ENCODE results near the gene CTNNAL1.

CTNNAL1 gene

DNA sequence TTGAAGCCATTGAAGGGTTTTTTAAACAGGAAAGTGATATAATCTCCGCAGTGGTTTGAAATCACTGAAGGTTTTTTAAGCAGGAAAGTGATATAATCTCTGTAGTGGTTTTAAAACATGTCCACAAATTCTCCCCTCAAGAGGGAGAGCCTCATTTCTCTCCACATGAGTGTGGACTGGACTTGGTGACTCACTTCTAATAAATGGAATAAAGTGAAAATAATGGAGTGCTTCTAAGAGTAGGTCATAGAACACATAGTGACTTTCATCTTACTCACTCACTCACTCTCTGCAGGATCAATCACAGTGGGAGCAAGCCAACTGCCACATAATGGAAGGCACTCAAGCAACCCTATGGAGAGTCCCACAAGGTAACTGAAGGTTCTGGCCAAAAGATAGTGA is 12.0 kb downstream of the CTNNAL1 start:
- H3K79me2 ChIP-seq (ENCODE audit: low read length): no peaks in the 10 kb centered on the region
- H3K36me3 ChIP-seq (replicated peaks; ENCODE audit: low read depth, low read length): peaks cover 13% of the 10 kb centered on the region
- no peak overlapping the region for H3K4me2 ChIP-seq (ENCODE audit: low read length)
- no peaks in the 10 kb centered on the region for H3K4me1 ChIP-seq (ENCODE audit: low read length)
- H4K20me1 ChIP-seq (ENCODE audit: insufficient read depth, low read length): no peaks in the 10 kb centered on the region
- no peak overlapping the region for H2AFZ ChIP-seq (ENCODE audit: low read depth, low read length)
- H3K4me3 ChIP-seq (ENCODE audit: low read length): no peak overlapping the region
- TF ChIP-seq CTCF (IDR thresholded peaks at IDR 0.05; ENCODE audit: low read depth, low read length): no peak
- TF ChIP-seq EZH2phosphoT487 (IDR thresholded peaks at IDR 0.05; ENCODE audit: low read depth): no peak
- H3K9ac ChIP-seq (ENCODE audit: low read length): no peak overlapping the region
- H3K9me3 ChIP-seq (ENCODE audit: insufficient read depth, low read length): peaks cover 15% of the 10 kb centered on the region; the same call in 1 of the 2 replicates
- H3K27ac ChIP-seq (ENCODE audit: low read length): no peak overlapping the region
- H3K27me3 ChIP-seq (ENCODE audit: low read depth, low read length): no peaks in the 10 kb centered on the region

DNA sequence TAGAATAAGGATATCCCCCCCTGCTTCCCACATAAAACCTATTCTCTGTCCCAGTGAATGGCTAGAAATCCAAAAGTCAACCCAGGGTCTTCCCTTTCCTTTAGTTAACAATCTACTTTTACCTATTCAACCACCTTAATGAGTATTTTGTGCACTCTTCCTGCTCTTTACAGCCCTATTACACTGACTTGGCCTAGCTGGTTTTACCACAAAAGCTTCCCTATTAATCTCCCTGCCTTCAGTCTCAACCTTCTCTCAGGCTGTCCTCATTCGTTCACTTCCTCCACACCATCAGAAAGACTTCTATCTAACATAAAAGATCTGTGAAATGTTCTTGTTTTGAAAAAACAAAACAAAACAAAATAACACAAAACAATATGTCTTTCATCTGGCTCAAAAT is 16.2 kb downstream of the CTNNAL1 start:
- Histone ChIP-seq H3K27me3 (ENCODE audit: low read depth, low read length) (no peaks in the 10 kb centered on the region), H3K79me2 (ENCODE audit: low read length) (no peaks in the 10 kb centered on the region), H3K9me3 (ENCODE audit: insufficient read depth, low read length) (no peaks in the 10 kb centered on the region), H2AFZ (ENCODE audit: low read depth, low read length) (no peak overlapping the region), H3K27ac (ENCODE audit: low read length) (no peak overlapping the region), H4K20me1 (ENCODE audit: insufficient read depth, low read length) (no peaks in the 10 kb centered on the region), H3K9ac (ENCODE audit: low read length) (no peak overlapping the region), H3K36me3 (replicated peaks; ENCODE audit: low read depth, low read length) (no peaks in the 10 kb centered on the region), H3K4me2 (ENCODE audit: low read length) (no peak overlapping the region), H3K4me1 (ENCODE audit: low read length) (peaks cover 11% of the 10 kb centered on the region), H3K4me3 (ENCODE audit: low read length) (no peak overlapping the region)
- TF ChIP-seq CTCF (IDR thresholded peaks at IDR 0.05; ENCODE audit: low read depth, low read length): no peak
- no peak for TF ChIP-seq EZH2phosphoT487 (IDR thresholded peaks at IDR 0.05; ENCODE audit: low read depth)

DNA sequence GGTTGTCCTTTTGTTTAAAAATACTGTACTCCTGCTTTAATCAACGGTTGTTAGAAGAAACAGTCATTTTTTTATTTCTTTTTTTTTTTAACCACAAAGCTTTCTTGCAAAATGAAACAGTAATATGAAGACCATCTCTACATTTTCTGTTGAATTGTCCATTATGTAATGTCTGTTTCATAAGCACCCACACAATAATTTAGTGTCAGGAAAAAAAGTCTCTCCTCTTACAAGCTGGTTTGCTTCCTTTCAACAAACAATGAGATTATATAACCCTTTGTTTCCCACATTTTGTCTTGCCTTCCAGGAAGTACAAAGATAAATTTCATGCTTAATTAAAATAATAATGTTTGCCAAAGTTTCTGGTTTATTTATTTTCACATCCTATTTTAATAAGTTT is 16.7 kb downstream of the CTNNAL1 start:
- TF ChIP-seq EZH2phosphoT487 (IDR thresholded peaks at IDR 0.05; ENCODE audit: low read depth) (no peak), CTCF (IDR thresholded peaks at IDR 0.05; ENCODE audit: low read depth, low read length) (no peak)
- H3K9me3 ChIP-seq (ENCODE audit: insufficient read depth, low read length): no peaks in the 10 kb centered on the region
- no peaks in the 10 kb centered on the region for H4K20me1 ChIP-seq (ENCODE audit: insufficient read depth, low read length)
- H3K4me1 ChIP-seq (ENCODE audit: low read length): peaks cover 11% of the 10 kb centered on the region
- no peak overlapping the region for H3K4me2 ChIP-seq (ENCODE audit: low read length)
- no peak overlapping the region for H3K4me3 ChIP-seq (ENCODE audit: low read length)
- H3K79me2 ChIP-seq (ENCODE audit: low read length): no peaks in the 10 kb centered on the region
- H3K27ac ChIP-seq (ENCODE audit: low read length): no peak overlapping the region
- H3K27me3 ChIP-seq (ENCODE audit: low read depth, low read length): no peaks in the 10 kb centered on the region
- no peak overlapping the region for H3K9ac ChIP-seq (ENCODE audit: low read length)
- H3K36me3 ChIP-seq (replicated peaks; ENCODE audit: low read depth, low read length): no peaks in the 10 kb centered on the region
- H2AFZ ChIP-seq (ENCODE audit: low read depth, low read length): no peak overlapping the region

DNA sequence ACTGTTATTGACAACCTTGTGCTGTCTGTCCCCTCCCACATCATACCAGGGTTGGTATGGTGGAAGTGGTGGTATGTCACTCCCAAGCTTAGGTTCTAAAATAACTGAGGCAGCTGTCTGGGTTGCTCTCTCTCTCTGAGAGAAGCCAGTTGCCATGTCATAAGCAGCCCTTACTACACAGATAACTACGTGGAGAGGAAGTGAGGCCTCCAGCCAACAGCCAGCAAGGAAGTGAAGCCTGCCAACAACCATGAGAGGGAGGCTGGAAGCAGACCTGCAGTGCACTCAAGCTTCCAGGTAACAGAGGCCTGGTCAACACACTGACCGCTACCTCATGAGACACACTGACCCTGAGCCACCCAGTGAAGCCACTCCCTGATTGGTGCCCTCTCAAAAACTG is 18.6 kb downstream of the CTNNAL1 start:
- Histone ChIP-seq H3K27me3 (ENCODE audit: low read depth, low read length) (no peaks in the 10 kb centered on the region), H3K9ac (ENCODE audit: low read length) (no peak overlapping the region; the same call in 1 of the 2 replicates), H3K4me1 (ENCODE audit: low read length) (peaks cover 11% of the 10 kb centered on the region), H3K27ac (ENCODE audit: low read length) (peak overlapping the region; percentile 23; the same call in 1 of the 2 replicates), H3K4me3 (ENCODE audit: low read length) (no peak overlapping the region), H3K4me2 (ENCODE audit: low read length) (peak overlapping the region; percentile 48), H4K20me1 (ENCODE audit: insufficient read depth, low read length) (no peaks in the 10 kb centered on the region), H3K36me3 (replicated peaks; ENCODE audit: low read depth, low read length) (no peaks in the 10 kb centered on the region), H2AFZ (ENCODE audit: low read depth, low read length) (peak overlapping the region; percentile 85), H3K79me2 (ENCODE audit: low read length) (no peaks in the 10 kb centered on the region), H3K9me3 (ENCODE audit: insufficient read depth, low read length) (no peaks in the 10 kb centered on the region)
- TF ChIP-seq EZH2phosphoT487 (IDR thresholded peaks at IDR 0.05; ENCODE audit: low read depth) (no peak), CTCF (IDR thresholded peaks at IDR 0.05; ENCODE audit: low read depth, low read length) (no peak)
